ENCODE measurements around the gene KIF1A.

Gene KIF1A

GRCh38 chr2:240672701-240673190 is 147.3 kb downstream of the KIF1A start:
- TF ChIP-seq CTCF (conservative IDR thresholded peaks at IDR 0.05; ENCODE audit: low read depth) = no peak
- no peak overlapping the region for H3K27ac ChIP-seq
- POLR2A ChIA-PET (ENCODE audit: low non-redundant PET) = no interaction called here
- no peak for DNase-seq (ENCODE audit: low spot score)
- CTCF ChIA-PET = interaction anchor here (0.6 kb wide), 1 partner anchor 529 kb away, joined by 3 read pairs; no protein-coding TSS in a partner anchor

- ChIA-PET POLR2A (ENCODE audit: low non-redundant PET) (no interaction called here), CTCF (interaction anchor here (0.7 kb wide), 1 partner anchor 839 kb away, joined by 4 read pairs; no protein-coding TSS in a partner anchor)
- DNase-seq (ENCODE audit: low spot score) = no peak
- no peak overlapping the region for H3K27ac ChIP-seq
- no peak for TF ChIP-seq CTCF (conservative IDR thresholded peaks at IDR 0.05; ENCODE audit: low read depth)
Measured at GRCh38 chr2:240672076-240672700, 147.8 kb downstream of the KIF1A start.

GRCh38 chr2:240670950-240671349 is 149.1 kb downstream of the KIF1A start:
- no peak overlapping the region for H3K27ac ChIP-seq
- TF ChIP-seq CTCF (conservative IDR thresholded peaks at IDR 0.05; ENCODE audit: low read depth) = no peak
- DNase-seq (ENCODE audit: low spot score) = no peak
- CTCF ChIA-PET = no interaction called here
- POLR2A ChIA-PET (ENCODE audit: low non-redundant PET) = no interaction called here

- no peak for TF ChIP-seq CTCF (conservative IDR thresholded peaks at IDR 0.05; ENCODE audit: low read depth)
- no peak overlapping the region for H3K27ac ChIP-seq
- ChIA-PET CTCF (interaction anchor here (0.6 kb wide), 1 partner anchor 1347 kb away, joined by 3 read pairs; no protein-coding TSS in a partner anchor), POLR2A (ENCODE audit: low non-redundant PET) (no interaction called here)
- no peak for DNase-seq (ENCODE audit: low spot score)
Measured at GRCh38 chr2:240670402-240670801, 149.6 kb downstream of the KIF1A start.

- no peak overlapping the region for H3K27ac ChIP-seq
- CTCF ChIA-PET = no interaction called here
- POLR2A ChIA-PET (ENCODE audit: low non-redundant PET) = no interaction called here
- DNase-seq (ENCODE audit: low spot score) = no peak
- no peak for TF ChIP-seq CTCF (conservative IDR thresholded peaks at IDR 0.05; ENCODE audit: low read depth)
Measured at GRCh38 chr2:240664622-240665021, 155.4 kb downstream of the KIF1A start.
